Lower lobe of right lung (tissue), 2 donors: ENCODE results near the gene ATXN7L1. TPM values are rescaled to one million over a fixed set of nuclear protein-coding genes. Genes with fewer than 3 reads are reported as not detected.

ENCODE experiments used
- ATAC-seq, 2 donors: fragments of 200-7000 bp; cut with Tn5 transposase; one replicate each; pipeline ENCODE4 v1.9.1; 2020 to 2022; ENCODE audit warnings: mild to moderate bottlenecking in 2 of 2, moderate library complexity in 2 of 2
- DNase-seq: peaks from one replicate; pipeline ENCODE4 v3.0.0-alpha.2; 2020
- H3K27ac ChIP-seq: fragments of 200-600 bp; one replicate; pipeline ENCODE4 v1.8.0; 2022
- H3K27me3 ChIP-seq: fragments of 200-600 bp; one replicate; pipeline ENCODE4 v1.8.0; 2022; ENCODE audit warnings: low read depth
- H3K36me3 ChIP-seq: fragments of 200-600 bp; one replicate; pipeline ENCODE4 v1.8.0; 2022; ENCODE audit warnings: mild to moderate bottlenecking
- H3K4me1 ChIP-seq: fragments of 200-600 bp; one replicate; pipeline ENCODE4 v1.8.0; 2022
- H3K4me3 ChIP-seq: fragments of 200-600 bp; one replicate; pipeline ENCODE4 v1.8.0; 2022; ENCODE audit warnings: mild to moderate bottlenecking
- H3K9me3 ChIP-seq: fragments of 200-600 bp; one replicate; pipeline ENCODE4 v1.8.0; 2022
- CTCF ChIP-seq: fragments of 200-600 bp; IDR thresholded peaks from one replicate; pipeline ENCODE4 v1.8.0; 2022; ENCODE audit warnings: antibody characterized with exemption, mild to moderate bottlenecking
- intact Hi-C: fragments of 100-400 bp; cut with DNase I; formaldehyde crosslinking; loops from one replicate; pipeline ENCODE4 v1.11.0; 2022
- total RNA-seq: library from RNA; stranded (reverse); fragmentation: NEBNext Ultra II Directional; extraction: Animal tissue kit (Norgen Biotek cat#: 25700); gene quantifications from one replicate; pipeline ENCODE4 v1.2.1, GENCODE V29; 2021
- donor health status: DM: no; HTN: yes; CAD: no; lungs with severe emphysema.

The ATXN7L1 gene
- total RNA-seq, 1 donor from 2014 or later = 17.7 TPM

GRCh38 chr7:105916603-105917002 lies 40.2 kb upstream of the ATXN7L1 start:
- no peak for DNase-seq
- intact Hi-C loops = no loop called here
- no peaks in the 10 kb centered on the region for H3K27me3 ChIP-seq
- no peak overlapping the region for H3K4me3 ChIP-seq
- H3K36me3 ChIP-seq = no peaks in the 10 kb centered on the region
- ATAC-seq = no peak
- no peak for TF ChIP-seq CTCF
- no peaks in the 10 kb centered on the region for H3K9me3 ChIP-seq
- H3K4me1 ChIP-seq = no peaks in the 10 kb centered on the region
- no peak overlapping the region for H3K27ac ChIP-seq

- no peak overlapping the region for H3K4me3 ChIP-seq
- no peaks in the 10 kb centered on the region for H3K4me1 ChIP-seq
Observed at GRCh38 chr7:105913947-105914346, 37.5 kb upstream of the ATXN7L1 start.

GRCh38 chr7:105911961-105912575 lies 35.7 kb upstream of the ATXN7L1 start:
- no peaks in the 10 kb centered on the region for H3K27me3 ChIP-seq
- H3K36me3 ChIP-seq = no peaks in the 10 kb centered on the region
- H3K4me1 ChIP-seq = no peaks in the 10 kb centered on the region
- intact Hi-C loops = no loop called here
- TF ChIP-seq CTCF = no peak
- DNase-seq (no peak), ATAC-seq (no peak)
- no peak overlapping the region for H3K27ac ChIP-seq
- no peaks in the 10 kb centered on the region for H3K9me3 ChIP-seq
- H3K4me3 ChIP-seq = no peak overlapping the region

More at GRCh38 chr7:105913947-105914346, 37.5 kb upstream of the ATXN7L1 start:
- H3K36me3 ChIP-seq = no peaks in the 10 kb centered on the region
- no peak for ATAC-seq
- intact Hi-C loops = no loop called here
- H3K9me3 ChIP-seq = no peaks in the 10 kb centered on the region
- TF ChIP-seq CTCF = no peak
- no peak overlapping the region for H3K27ac ChIP-seq
- H3K27me3 ChIP-seq = no peaks in the 10 kb centered on the region
- DNase-seq = no peak

DNA sequence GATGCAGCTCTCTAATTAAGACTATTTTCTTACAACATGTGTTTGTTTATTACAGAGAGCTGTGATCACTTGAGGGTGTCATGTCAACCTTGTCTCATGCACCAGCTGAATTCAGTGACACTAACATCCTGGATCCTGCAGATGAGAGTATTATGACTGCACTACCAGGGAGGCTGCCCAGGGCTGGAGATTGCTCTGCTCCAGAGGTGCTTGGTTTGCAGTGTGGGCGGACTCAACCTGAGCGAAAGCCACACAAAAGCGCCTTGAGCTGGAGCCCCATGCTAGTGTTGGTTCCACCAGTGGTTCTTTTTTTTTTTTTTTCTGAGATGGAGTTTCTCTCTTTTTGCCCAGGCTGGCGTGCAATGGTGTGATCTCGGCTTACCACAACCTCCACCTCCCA lies 33.8 kb upstream of the ATXN7L1 start:
- Histone ChIP-seq H3K27me3 (no peaks in the 10 kb centered on the region), H3K4me1 (no peaks in the 10 kb centered on the region), H3K4me3 (no peak overlapping the region), H3K9me3 (no peaks in the 10 kb centered on the region), H3K27ac (no peak overlapping the region), H3K36me3 (no peaks in the 10 kb centered on the region)
- no peak for TF ChIP-seq CTCF
- ATAC-seq = no peak
- intact Hi-C loops = no loop called here
- no peak for DNase-seq

DNA sequence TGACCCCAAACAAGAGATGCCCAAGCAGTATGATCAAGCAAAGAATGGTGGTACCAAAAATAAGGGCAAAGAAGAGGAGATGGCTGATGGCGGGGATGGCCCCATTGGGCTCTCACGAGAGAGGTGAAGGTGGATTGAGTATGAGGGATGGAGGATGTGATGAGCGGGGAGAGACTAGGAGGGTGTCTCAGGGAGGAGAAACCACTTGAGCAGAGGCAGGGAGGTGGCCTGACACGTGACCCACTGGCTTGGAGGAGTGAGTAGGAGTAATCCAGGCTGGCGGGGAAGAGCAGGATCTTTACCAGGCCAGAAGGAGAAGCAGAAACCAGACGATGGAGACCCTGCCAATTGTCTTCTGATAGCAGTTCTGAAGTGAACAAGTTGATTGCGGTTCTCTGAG lies 33.3 kb upstream of the ATXN7L1 start:
- DNase-seq = no peak
- Histone ChIP-seq H3K27ac (no peak overlapping the region), H3K4me1 (no peaks in the 10 kb centered on the region), H3K9me3 (no peaks in the 10 kb centered on the region), H3K4me3 (no peak overlapping the region), H3K36me3 (no peaks in the 10 kb centered on the region), H3K27me3 (no peaks in the 10 kb centered on the region)
- ATAC-seq = no peak
- intact Hi-C loops = no loop called here
- TF ChIP-seq CTCF = no peak
